Measurements from ENCODE around the gene VPS35L. TPM values are rescaled to one million over a fixed set of nuclear protein-coding genes. Genes with fewer than 3 reads are reported as not detected.

Gene VPS35L
- total and polyA plus RNA-seq, 8 donors, result 15.2 to 205 (median 29.7) TPM

- TF ChIP-seq POLR2AphosphoS5 (IDR thresholded peaks at IDR 0.05), result no peak
- TF ChIP-seq POLR2A (IDR thresholded peaks at IDR 0.05), result no peak
- TF ChIP-seq EP300 (IDR thresholded peaks at IDR 0.05), result no peak
- TF ChIP-seq, protein P1, sequence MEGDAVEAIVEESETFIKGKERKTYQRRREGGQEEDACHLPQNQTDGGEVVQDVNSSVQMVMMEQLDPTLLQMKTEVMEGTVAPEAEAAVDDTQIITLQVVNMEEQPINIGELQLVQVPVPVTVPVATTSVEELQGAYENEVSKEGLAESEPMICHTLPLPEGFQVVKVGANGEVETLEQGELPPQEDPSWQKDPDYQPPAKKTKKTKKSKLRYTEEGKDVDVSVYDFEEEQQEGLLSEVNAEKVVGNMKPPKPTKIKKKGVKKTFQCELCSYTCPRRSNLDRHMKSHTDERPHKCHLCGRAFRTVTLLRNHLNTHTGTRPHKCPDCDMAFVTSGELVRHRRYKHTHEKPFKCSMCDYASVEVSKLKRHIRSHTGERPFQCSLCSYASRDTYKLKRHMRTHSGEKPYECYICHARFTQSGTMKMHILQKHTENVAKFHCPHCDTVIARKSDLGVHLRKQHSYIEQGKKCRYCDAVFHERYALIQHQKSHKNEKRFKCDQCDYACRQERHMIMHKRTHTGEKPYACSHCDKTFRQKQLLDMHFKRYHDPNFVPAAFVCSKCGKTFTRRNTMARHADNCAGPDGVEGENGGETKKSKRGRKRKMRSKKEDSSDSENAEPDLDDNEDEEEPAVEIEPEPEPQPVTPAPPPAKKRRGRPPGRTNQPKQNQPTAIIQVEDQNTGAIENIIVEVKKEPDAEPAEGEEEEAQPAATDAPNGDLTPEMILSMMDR (IDR thresholded peaks at IDR 0.05), result no peak
- no peak overlapping the region for H3K4me3 ChIP-seq
- H3K36me3 ChIP-seq, result peaks cover 4 to 38% (median 28%) of the 10 kb centered on the region in 4 donors
- no peaks in the 10 kb centered on the region for H3K9me3 ChIP-seq
- intact Hi-C loops (cut with DNase I; ENCODE audit: low total_unique reads), result no loop called here
- peaks cover 22 to 92% (median 77%) of the 10 kb centered on the region in 4 donors for H3K4me1 ChIP-seq
- WGBS, 5 donors, result 36 to 53% (median 43%) methylated on average over 2 of the region's 2 CpGs
- H3K27ac ChIP-seq, result no peak overlapping the region
- no peak for DNase-seq
- H3K27me3 ChIP-seq, result no peaks in the 10 kb centered on the region
Measured at GRCh38 chr16:19518388-19518787, 37.1 kb upstream of the VPS35L start.

DNA sequence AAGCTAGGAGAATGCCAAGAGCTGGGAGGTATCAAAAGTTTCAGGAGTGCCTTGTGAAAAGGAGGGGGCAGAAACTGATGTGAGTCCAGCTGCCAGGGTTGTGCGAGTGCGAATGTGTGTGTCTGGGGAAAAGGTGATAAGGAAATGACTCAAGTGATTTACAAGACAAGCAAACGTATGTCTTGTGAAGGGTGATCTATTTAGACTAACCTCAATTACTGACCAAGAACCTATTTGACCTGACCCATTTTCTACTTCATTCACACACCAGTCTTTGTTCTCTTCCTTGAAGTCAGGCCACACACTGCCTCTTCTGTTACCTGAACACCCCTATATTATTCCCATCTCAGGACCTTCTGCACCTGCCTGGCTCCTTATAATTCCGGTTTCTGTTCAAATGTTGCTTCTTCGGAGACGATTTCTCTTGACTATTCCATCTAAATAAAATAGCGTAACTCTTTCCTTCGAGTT lies 34.6 kb upstream of the VPS35L start:
- peaks cover 28 to 88% (median 79%) of the 10 kb centered on the region in 4 donors for H3K4me1 ChIP-seq
- H3K36me3 ChIP-seq, result peaks cover 4 to 15% (median 13%) of the 10 kb centered on the region in 4 donors
- peak; percentile 34 to 70 for DNase-seq
- intact Hi-C loops (cut with DNase I; ENCODE audit: low total_unique reads), result no loop called here
- TF ChIP-seq EP300 (IDR thresholded peaks at IDR 0.05) (no peak), POLR2A (IDR thresholded peaks at IDR 0.05) (no peak)
- 3 to 7% (median 5%) methylated on average over 8 of the region's 8 CpGs for WGBS, 5 donors
- peak overlapping the region; percentile 90 to 99 (median 93) for H3K27ac ChIP-seq
- H3K4me3 ChIP-seq, result peak overlapping the region; percentile 76 to 94 (median 82)
- H3K9me3 ChIP-seq, result no peaks in the 10 kb centered on the region
- H3K27me3 ChIP-seq, result no peaks in the 10 kb centered on the region

GRCh38 chr16:19521471-19522396 lies 33.8 kb upstream of the VPS35L start, which contains the start of gene GDE1:
TSS of gene GDE1 (minus strand) at chr16:19522098. CDS start at chr16:19521964, 134 bp downstream.
- DNase-seq, result peak; percentile 96 to 97
- Histone ChIP-seq H3K27me3 (no peaks in the 10 kb centered on the region), H3K4me1 (peaks cover 28 to 84% (median 75%) of the 10 kb centered on the region in 4 donors), H3K9me3 (no peaks in the 10 kb centered on the region), H3K4me3 (peak within 1 kb of the TSS; percentile 76 to 94 (median 82)), H3K27ac (peak within 1 kb of the TSS; percentile 90 to 99 (median 93)), H3K36me3 (peaks cover 0 to 7% (median 4%) of the 10 kb centered on the region in 4 donors)
- intact Hi-C loops (cut with DNase I; ENCODE audit: low total_unique reads), result no loop called here
- peak in 2 of 4 donors; percentile 34 to 69 for TF ChIP-seq POLR2A (IDR thresholded peaks at IDR 0.05)
- no peak for TF ChIP-seq EP300 (IDR thresholded peaks at IDR 0.05)
- TF ChIP-seq, protein P1 (IDR thresholded peaks at IDR 0.05), result peak in 1 of 7 experiments; percentile 31
- TF ChIP-seq POLR2AphosphoS5 (IDR thresholded peaks at IDR 0.05), result peak; percentile 62 to 95 (median 93)
- 0% methylated on average over 58 to 62 of the region's 62 CpGs for WGBS, 5 donors

GRCh38 chr16:19522397-19522732 lies 33.1 kb upstream of the VPS35L start:
- Histone ChIP-seq H3K36me3 (peaks cover 0 to under 1% (median 0%) of the 10 kb centered on the region in 4 donors), H3K4me3 (peak overlapping the region in 3 of 4 donors; percentile 76 to 94 (median 85)), H3K4me1 (peaks cover 28 to 78% (median 70%) of the 10 kb centered on the region in 4 donors), H3K27me3 (no peaks in the 10 kb centered on the region), H3K9me3 (no peaks in the 10 kb centered on the region), H3K27ac (peak overlapping the region; percentile 90 to 99 (median 93))
- TF ChIP-seq, protein P1 (IDR thresholded peaks at IDR 0.05), result no peak
- TF ChIP-seq POLR2A (IDR thresholded peaks at IDR 0.05) (no peak), POLR2AphosphoS5 (IDR thresholded peaks at IDR 0.05) (no peak), EP300 (IDR thresholded peaks at IDR 0.05) (no peak)
- 10 to 31% (median 20%) methylated on average over 5 of the region's 5 CpGs for WGBS, 5 donors
- intact Hi-C loops (cut with DNase I; ENCODE audit: low total_unique reads), result no loop called here
- DNase-seq, result no peak

All from stomach (tissue), 9 donors.